IPS DF 19.7 (cell line): ENCODE data around the gene RNF44.

ENCODE experiments used
- DNase-seq: peaks from one replicate; pipeline ENCODE4 v3.0.0-alpha.2; 2013; ENCODE audit warnings: low read depth, low spot score

RNF44 gene

DNA sequence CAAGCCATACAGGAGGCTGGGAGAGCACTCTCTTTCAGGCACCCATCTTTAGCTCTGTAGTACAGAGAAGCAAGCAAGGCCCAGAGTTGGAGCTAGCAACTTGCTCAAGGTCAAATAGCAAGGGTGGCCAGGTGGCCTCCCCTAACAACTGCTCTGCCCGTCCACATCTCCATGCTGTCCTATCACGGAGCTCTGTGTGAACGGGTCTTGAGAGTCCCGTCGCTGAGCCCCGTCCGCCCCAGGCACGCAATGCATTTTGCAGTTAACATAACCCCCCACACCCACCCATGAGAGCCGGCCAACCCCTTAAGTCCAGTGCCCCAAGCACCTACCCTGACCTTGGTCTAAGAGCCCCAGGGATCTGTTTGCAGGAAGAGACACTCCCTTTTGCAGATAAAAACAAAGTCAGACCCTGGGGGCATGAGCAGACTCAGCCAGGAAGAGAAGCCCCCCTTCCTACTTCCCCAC, 1.5 kb downstream of the RNF44 start:
- DNase-seq: no peak

GRCh38 chr5:176535101-176535663, 2.0 kb downstream of the RNF44 start:
- no peak for DNase-seq

- DNase-seq: no peak
These were observed 2.6 kb downstream of the RNF44 start for GRCh38 chr5:176534640-176535039.

GRCh38 chr5:176533894-176534611, 3.1 kb downstream of the RNF44 start:
- no peak for DNase-seq

GRCh38 chr5:176533390-176533789, 3.8 kb downstream of the RNF44 start:
- DNase-seq: no peak

DNA sequence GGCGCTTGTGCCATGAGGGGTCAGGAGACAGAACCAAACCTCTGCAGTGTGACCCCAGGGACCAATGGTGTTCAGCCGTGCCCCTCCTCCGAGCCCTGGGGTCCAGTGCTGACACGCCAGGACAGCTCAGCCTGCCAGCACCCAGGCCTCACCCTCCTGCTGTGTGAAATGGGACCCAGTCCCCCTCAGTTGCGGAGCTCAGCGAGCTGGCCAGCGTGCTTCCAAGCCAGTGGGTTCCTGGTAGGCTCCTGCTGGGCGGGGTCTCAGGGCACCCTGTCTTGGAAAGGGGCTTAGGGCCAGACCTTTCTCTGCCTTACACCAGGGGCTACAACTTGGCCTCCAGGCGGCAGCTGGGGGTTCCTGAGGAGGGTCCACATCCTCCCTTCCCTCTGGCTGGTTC, 4.4 kb downstream of the RNF44 start:
- no peak for DNase-seq

DNA sequence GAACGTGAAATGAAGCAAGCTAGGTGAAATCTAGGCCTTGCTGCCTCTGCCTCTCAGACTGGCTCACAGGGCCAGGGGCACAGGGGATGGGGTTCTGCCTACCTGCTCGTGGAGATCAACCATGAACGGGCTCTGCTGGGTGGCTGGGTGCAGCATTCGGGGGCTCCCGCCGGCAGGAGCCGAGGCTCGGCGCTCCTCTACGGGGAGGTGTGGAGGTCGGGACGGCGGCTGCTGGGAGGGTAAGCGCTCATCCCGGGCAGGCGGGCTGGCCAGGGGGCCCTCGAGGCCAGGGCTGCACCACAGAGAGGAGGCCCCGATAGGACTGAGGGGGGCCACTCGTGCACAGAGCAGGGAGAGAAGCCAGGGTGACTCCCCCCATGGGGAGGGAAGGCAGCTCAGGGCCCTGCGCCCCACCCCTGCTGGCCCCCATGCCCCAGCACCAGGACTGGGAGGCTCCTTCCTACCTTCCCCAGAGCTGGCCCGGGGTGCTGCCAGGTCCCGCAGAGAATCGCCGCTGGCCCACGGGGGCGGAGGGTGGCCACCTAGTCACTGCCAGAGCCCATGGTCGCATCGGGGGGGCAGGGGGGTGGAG, 5.2 kb downstream of the RNF44 start:
- DNase-seq: no peak

- no peak for DNase-seq
These were observed 6.0 kb downstream of the RNF44 start for GRCh38 chr5:176530983-176531901.

DNA sequence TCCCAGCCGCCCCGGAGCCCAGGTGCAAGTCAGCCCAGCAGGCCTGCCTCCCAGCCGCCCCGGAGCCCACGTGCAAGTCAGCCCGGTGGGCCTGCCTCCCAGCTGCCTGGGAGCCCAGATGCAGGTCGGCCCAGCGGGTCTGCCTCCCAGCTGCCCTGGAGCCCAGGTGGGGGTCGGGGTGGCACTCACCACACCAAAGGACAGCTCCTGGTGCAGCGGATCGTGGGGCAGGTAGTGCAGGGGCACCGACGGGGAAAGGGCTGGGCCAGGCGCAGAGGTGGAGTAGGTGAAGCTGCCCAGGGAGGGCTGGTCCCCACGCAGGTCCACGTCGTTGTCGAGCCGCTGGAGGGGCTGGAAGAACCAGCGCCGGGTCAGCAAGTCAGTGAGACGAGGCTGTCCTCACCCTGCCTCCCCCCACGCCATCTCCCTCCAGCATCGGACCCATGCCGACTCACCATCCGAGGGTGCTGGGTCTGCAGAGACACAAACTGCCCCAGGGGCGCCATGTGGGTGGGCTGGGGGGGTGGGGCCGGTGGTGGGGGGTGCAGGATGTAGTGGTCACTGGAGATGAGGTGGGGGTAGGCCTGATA, 6.7 kb downstream of the RNF44 start:
- DNase-seq: no peak

- DNase-seq: no peak
These were observed 7.5 kb downstream of the RNF44 start for GRCh38 chr5:176529741-176530141.

- no peak for DNase-seq
These were observed 8.0 kb downstream of the RNF44 start for GRCh38 chr5:176529116-176529740.

DNA sequence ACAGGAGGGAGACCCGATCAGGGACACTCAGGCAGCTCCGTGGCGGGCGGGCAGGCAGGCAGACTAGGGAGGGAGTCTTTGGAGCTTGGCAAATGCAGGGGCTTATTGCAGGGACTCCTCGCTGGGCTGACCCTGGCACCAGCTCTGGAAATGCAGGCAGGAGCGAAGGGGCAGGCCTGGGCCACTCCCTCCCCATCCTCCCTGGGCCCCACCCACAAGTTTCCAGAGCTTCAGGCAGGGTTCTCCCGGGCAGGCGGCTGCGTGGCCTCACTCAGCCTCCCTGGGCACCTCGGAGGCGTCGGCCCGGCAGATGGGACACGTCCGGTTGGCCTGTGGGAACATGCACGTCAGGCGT, 8.5 kb downstream of the RNF44 start:
- no peak for DNase-seq

- DNase-seq: no peak
These were observed 8.9 kb downstream of the RNF44 start for GRCh38 chr5:176528301-176528700.

DNA sequence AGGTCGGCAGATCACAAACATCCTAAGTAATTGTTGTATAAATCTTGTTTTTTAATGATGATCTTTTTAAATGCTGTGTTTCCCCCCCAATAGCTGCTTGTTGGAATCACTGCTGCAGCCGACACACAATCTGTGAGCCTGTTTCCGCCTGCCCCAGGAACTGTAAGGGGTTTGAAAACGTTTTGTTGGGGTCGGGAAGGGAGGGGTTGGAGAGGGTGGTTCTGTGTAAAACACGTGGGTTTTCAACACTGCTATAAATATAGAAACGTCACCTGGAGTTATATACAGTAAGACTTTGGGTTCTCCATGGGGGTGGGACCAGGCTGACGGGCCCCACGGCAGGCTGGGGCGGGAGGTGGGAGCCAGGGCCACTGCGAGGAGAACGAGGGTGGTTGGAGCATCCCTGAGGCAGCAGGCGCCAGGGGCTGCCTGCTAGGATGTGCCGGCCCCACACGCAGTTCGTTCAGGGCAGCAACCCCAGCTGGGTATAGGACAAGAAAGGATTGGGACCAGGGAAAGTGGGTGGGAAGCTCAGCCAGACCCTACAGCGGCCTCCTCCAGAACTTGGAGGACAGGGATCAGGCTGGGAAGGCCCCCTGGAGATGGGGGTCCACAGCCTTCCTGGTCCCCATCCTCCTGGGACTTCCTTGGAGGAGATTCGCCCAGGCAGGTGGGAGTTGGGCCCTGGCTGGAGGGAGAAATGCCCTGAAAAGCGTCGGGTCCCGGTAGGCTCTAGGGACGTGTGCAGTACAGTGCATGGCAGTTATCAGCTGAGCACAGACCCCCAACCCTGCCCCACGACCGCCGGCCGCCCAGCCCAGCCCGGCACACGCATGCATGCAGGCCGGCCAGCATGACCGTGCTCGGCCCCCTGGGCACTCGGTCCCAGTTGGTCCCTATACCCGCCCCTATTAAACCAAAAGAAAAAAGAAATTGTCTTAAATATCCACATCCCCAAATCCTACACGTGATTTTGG, 9.7 kb downstream of the RNF44 start:
- no peak for DNase-seq

DNA sequence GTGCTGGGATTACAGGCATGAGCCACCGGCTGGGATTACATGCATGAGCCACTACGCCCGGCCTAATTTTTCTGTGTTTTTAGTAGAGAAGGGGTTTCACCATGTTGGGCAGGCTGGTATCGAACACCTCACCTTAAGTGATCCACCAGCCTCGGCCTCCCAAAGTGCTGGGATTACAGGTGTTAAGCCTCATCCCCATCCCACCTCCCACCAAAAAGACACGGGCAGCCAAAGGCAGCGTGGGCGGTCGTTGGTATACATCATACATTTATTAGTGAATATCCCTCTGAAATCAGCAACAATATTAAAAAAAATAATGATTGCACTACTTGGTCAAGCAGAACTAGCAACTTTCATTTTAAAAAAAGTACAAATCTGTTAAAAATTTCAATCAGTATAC, 10.7 kb downstream of the RNF44 start:
- no peak for DNase-seq

- no peak for DNase-seq
These were observed 11.5 kb downstream of the RNF44 start for GRCh38 chr5:176525677-176526076.

DNA sequence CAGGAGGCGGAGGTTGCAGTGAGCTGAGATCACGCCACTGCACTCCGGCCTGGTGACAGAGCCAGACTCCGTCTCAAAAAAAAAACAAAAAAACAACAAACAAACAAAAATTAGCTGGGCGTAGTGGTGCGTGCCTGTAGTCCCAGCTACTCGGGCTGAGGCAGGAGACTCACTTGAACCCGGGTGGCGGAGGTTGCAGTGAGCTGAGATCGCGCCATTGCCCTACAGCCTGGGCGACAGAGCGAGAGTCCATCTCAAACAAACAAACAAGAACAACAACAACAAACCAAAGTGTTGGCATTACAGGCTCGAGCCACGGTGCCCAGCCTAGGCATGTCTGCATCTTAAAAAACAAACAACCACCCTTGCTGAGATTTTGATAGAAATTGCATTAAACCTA, 12.2 kb downstream of the RNF44 start:
- DNase-seq: no peak

- no peak for DNase-seq
These were observed 13.1 kb downstream of the RNF44 start for GRCh38 chr5:176524138-176524537.

DNA sequence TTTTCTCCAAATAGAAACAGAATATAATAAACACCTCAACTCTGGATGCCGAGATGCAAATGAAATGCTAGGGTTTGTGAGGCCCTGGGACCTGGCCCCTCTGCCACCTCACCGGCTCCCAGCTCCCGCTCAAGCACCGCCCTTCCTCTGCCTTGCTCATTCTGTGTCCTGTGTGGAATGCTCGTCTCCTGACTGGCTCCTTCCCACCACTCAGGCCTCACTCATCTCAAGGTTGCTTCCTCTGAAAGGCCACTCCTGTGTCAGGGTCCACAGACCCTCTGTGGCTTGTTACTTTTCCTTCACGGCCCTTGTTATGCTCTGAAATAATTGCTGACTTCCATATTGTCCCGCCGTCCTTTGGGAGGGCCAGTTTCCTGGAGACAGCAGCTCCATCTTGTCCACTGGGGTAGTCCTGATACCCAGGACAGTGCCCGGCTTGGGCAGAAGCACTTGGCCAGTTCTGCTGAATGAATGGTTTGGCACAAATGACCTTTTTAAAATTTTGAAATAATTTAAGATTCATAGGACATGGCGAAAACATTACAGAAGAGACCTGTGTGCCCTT, 15.4 kb downstream of the RNF44 start:
- DNase-seq: no peak

GRCh38 chr5:176521286-176521685, 15.9 kb downstream of the RNF44 start:
- no peak for DNase-seq
